Hematopoietic multipotent progenitor cell treated with erythropoietin and hydrocortisone succinate and interleukin-3 and kit ligand, for 15 days (in vitro differentiated cells): ENCODE results near the gene SLC37A1.
"Not testable (repeated sequence)": the region's sequence is repeated elsewhere in the genome, so short reads cannot be mapped to it uniquely, and the experiment has no call there.

Experiments
- DNase-seq: peaks from one replicate; pipeline ENCODE4 v3.0.0-alpha.2; 2015; ENCODE audit warnings: low spot score

The SLC37A1 gene

DNA sequence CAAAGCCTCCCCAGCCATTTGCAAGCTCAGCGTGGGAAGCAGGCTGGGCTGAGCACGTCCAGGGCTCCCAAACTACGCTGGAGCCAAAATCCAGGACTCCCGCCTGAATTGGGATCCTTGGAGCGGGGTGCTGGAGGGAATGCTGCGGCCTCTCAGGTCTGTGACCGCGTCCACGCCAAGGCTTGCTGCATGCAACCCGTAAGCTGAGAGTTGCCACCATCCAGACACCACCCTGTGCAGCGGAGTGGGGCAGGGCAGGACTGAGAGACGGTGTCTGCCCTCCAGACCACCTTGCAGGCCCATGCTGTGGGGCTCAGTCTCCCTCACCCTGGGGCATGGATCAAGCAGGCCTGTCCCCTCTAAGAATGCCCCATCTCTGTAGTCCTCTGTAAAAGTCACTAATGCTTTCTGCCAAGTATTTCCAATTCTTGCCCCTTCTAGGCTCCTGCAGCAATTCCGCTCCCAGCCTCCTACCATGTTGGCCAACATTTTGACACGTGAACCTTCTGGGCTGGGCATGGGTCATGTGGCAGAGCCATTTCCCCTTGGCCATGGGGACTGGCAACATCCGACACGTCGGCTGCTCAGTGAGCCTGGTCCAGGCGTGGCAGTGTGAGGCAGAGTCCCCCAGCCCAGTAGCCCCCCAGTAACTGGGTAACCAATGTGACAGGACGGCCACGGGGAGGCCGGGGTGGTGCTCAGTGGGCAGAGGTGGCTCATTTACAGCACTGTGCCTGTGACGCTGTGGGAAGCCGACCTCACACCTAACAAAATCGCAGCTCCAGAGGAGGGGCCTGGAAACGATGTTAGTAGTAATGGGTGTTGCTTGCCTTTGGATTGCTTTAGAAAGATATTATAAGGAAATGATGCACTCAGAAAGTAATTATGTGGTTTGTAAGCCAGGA is 81.9 kb downstream of the SLC37A1 start:
- no peak for DNase-seq

DNA sequence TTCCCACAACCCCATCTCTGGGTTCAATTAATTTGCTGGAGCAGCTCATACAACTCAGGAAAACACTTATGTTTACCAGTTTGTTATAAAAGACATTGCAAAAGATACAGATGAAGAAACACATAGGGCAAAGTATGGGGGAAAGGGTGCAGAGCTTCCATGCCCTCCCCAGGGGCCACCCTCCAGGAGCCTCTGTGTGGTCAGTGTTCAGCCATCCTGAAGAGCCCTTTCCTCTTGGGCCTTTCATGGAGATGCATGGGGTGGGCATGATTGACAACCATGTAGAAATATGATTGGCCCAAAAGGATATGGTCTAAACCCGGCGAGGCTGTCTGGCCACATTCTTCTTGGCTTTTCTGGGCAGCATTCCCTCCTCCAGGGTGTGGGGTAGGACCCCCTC is 83.0 kb downstream of the SLC37A1 start:
- DNase-seq, result no peak

DNA sequence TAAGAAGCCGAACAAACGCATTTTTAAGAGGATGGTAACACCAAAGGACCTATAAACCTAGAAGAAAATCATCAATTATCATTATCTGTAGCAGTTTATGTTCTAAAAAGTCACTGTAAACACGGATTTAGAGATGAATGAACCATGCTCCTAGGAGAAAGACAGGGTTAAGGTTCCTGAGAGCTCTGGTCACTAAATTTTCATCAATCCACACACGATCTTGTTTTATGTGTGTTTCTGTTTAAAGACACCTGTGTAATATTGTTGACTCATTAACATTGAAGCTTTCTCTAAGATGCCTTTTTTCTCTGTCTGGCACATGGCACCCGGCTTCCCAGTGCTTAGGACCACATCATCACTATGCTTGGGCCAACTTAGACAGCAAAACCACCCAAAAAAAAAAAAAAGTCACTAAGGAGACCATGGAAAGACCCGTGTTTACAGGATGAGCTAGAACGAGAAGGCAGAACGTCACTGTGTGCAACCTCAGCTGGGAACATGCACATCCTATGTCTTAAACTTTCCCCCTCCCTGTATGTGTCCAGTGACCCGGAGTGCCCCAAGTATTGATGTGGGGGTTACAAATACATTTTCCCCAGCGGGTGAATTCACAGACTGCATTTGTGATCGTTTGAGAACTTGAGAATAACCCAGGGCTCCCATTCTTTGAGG is 84.0 kb downstream of the SLC37A1 start:
- DNase-seq, result no peak

DNA sequence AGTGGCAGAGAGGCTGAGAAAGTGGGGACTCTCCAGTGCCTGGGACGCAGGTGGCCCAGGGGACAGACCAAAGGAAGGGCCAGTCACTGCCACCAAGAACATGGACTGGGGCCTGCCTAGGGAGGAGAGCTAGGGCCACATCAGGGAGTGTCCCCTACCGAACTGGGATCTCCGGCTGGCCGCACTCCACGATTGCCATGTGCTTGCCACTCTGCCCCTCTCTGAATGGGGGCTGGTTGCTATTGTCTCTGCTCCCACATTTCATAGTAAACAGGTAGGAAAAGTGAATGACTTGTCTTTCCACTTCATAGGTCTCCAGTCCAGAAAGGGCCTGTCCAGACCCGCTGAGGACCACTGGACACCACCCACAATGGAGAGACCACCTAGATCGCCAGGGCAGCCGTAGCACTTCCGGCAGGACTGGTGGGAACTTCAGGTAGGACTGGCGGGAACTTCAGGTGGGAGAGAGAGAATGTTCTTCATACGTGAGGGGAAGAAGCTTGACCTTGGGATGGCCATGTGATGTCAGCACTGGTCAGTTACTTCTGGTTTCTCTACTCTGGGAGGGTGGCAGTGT is 84.6 kb downstream of the SLC37A1 start:
- DNase-seq, result no peak

DNA sequence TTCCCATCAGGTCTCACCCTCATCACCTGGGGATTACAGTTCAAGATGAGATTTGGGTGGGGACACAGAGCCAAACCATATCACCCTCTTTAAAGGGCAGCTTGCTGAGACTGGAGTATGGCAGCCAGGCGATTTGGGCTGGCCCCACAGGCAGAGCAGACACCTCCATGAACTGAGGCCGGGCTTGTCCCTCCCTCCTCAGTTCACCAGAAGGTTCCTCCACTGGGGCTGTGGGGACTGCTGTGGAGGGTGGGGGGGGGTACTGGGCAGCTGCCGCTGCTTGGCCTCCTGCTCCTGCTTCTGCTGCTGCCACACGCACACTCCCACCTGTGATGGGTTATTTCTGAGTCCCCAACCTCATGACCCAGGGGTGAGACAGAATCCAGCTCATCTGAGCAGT is 85.8 kb downstream of the SLC37A1 start:
- DNase-seq, result no peak

DNA sequence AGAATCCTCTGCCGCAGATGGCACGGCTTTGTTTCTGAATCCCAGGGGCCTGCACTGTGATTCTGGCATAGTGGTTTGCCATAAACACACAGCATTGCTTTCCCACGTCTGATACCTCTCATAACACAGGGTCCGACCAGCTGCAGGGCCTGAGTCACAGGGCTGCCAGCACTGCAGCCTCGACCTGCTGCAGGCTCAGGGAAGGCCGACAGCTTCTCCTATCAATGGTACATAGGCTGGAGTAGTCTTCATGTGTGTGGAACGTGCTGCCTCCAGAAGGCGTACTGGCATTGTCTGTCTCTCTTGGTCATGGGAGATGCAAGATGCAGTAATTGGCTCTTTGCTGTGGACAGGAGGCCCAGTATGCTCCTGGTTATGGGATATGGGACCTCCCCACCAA is 86.3 kb downstream of the SLC37A1 start:
- DNase-seq, result no peak

DNA sequence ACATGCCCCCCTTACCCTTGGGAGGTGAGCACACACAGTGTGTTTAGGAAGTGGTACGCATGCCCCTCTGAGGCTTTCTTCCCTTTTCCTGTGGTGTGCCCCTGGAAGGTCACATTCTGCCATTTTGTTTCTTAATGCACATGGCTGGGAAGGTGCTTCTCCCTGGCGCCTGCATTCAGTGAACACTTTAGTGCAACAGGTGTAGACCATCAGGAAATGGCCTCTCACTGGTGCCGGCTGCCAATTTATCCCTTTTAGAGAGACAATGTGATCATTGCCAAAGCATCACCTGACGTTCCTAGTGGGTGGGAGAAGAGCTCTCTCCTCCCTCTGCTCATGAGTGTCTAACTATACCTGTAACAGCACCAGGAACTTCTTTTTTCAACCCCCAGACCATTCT is 88.0 kb downstream of the SLC37A1 start:
- no peak for DNase-seq

DNA sequence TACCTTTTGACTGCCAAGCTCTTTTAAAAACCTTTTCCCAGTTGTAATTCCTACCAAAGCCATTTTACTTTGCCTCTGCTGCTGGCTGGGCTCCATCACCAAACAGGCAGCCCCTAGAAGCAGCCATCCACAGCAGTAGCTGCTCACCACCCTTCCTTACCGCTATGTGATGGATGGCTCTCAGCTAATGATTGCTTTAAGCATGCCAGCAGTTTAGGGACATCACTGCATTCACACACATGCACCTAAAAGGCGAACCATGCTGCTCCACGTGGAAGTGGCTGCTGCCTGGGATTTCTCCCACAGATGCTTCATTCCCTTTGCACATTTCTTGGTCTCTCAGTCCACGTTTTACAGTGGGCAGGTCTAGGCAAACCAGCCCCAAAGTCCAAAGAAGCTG is 93.5 kb downstream of the SLC37A1 start:
- DNase-seq, result no peak

DNA sequence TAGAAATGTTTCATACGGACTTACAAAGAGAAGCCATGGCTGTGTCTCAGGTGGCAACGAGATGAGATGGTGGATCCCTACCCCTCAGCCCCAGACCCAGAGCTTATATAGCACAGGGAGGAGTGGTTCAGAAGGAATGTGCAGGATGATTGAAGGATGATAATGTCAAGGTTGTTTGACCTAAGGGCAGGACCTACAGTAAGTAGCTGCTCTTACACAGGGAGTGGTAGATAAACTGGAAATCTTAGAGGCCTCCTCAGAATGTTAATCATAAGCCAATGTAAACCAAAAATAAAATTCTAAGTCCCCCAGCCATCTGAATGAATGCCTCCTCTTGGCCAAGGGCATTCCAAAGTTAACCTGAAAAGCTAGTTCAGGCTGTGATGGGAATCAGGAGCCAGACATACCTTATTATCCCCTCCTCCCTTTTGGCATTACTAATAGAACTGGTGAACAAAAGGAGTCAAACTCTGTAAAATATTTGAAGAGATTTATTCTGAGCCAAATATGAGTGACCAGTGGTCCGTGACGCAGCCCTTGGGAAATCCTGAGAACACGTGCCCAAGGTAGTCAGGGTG is 94.0 kb downstream of the SLC37A1 start:
- DNase-seq, result no peak

DNA sequence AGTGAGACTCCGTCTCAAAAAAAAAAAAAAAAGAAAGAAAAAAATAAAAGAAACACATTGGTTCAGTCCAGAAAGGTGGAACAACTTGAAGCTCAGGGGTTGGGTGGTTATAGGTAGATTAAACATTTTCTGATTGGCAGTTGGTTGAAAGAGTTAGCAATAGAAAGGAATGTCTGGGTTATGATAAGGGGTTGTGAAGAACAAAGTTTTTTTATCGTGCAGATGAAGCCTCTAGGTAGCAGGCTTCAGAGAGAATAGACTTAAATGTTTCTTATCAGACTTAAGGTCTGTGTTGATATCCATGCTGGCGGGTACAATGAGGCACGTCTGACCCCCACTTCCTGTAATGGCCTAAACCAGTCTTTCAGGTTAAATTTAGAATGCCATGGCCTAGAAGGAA is 94.8 kb downstream of the SLC37A1 start:
- DNase-seq, result no peak

DNA sequence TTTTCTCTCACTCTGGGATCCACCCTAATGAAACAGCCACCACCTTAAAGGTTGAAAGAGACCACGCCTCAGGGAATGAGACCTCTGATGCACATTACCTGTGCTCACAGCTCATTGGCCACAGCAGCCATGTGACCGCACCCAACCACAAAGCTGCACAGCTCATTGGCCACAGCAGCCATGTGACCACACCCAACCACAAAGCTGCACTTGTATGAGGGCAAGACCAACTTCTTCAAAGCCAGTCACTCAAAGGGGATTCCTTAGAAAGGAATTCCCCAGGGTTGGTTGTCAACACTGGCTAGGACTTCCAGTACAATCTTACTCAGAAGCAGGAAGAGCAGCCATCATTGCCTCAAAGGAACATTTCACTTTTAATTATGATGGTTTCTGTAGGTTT is 96.2 kb downstream of the SLC37A1 start:
- no peak for DNase-seq

DNA sequence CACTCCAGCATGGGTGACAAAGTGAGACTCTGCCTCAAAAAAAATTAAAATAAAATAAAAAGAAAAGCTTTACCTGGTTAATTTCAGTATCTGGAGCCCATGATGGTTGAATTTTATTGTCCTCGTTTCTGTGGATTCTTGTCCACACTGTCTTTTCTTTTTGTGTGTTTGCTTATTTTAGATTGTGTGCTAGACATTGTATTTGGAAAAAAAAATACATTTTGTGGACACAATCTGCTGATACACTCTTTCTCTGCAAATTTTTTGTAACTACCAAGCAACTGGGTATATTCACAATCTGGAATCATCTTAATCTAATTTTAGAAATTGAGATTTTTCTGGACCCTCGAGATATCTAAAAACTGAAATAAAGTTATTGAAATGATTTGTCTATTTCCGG is 98.2 kb downstream of the SLC37A1 start:
- DNase-seq, result no peak

DNA sequence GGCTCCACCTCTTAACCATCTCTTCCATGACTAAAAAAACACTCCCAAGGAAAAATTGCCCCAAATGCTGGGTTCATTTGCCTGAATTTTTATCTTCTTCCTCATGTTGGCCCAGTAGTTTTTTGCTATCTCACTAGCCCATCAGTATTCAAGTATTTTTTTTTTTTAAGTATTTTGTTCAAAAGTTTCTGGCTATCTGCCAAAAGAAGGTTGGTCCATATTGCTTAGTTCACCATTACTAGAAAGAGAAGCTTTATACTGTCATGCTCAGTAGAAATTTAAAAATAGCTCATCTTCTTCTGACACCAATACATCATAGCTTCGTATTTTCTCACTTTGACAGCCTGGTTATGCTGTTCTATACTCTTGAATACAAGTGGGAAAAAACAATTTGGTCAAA is 98.7 kb downstream of the SLC37A1 start:
- DNase-seq, result no peak

DNA sequence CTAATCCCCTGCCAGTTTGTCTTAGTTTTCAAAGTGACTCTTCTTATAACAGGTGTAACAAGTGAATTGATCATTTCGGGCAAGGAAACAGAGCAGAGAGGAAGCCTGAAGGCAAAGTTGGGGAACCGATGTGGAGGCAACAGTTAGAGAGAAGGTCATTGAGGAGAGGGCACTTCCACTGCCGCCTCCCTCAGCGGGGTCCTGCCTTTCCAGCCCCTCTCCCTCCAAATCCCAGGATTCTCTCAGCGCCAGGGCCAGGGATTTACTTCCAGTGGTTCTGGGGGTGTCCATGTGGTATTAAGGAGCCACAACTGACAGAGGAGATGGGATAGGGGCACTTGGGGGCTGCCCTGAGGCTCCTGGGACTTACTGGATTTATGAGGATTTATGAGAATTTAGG is 100.1 kb downstream of the SLC37A1 start:
- DNase-seq, result no peak

DNA sequence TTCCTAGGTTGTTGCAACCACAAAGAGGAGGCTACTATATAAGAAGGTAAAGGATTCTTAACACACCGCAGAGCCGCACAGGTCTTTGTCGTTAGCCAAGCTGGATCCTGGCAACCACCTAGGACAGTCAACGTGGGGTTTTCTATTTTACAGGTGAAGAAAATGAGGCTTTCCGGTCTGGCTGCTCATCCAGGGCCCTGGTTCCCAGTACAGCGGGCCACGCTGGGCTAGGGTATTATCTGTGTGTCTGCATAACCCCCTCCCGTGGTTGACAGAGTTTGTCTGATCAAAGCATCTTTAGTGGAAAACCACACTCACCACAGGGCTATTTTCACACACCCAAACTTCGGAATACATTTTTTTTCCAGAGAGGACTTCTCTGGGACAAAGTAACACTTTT is 100.7 kb downstream of the SLC37A1 start:
- no peak for DNase-seq

DNA sequence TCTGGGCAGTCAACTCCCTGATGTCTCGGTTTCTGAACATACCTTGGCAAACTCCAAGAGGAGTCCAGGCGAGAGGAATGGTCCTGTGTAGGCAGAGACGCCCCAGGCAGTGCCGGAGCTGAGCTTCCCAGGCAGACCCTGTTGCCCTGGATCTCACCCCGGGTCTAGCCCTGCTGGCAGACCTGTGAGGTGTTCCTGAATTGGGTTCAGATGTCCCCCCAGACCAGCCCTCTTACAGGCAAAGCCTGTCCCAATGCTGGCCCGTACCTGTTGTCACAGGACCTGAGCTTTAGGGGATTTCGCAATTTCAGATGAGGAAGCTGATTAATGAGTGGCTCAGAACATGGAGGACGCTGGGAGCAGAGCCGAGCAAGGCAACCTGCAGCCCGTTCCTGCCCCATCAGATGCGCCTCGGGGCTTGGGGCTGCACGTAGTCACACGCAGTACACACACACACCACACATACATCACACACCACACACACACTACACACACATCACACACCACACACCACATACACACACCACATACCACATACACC is 101.2 kb downstream of the SLC37A1 start:
- no peak for DNase-seq

DNA sequence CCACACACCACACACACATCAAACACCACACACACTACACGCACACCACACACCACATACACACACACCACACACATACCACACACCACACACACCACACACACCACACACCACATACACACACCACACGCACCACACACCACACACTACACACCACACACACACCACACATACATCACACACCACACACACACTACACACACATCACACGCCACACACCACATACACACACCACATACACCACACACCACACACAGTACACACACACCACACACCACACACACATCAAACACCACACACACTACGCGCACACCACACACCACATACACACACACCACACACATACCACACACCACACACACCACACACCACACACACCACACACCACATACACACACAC is 101.7 kb downstream of the SLC37A1 start:
- DNase-seq, result not testable (repeated sequence)

DNA sequence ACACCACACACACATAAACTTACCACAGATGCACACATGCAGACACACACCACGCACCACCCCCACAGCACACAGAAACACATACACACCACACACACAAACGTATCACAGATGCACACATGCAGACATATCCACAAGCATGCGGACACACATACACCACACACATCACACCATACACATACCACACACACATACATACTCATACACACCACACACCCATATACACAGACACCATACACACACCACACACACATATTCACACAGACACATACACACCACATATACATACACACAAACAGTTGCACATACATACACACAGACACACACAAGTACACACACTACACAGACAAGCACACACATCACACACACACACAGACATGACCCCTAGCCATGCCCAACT is 102.3 kb downstream of the SLC37A1 start:
- DNase-seq, result no peak

DNA sequence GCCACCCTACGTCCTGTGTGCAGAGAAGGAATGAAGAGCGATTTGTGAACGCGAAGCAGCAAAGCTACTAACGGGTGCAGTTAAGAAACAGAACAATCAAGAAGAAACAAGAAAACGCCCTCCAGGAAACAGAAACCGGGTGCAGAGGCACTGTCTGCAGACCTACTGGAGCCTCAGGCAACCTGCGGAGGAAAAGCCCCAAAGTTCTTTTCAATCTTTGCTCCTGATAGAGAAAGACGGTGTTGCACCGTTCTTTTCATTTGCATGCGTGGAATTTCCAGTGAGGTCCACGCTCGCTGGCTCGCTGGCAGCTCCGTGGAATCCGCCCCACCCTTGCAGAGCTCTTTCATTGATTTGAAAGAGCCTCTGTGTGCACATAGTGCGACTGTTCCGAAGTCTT is 102.8 kb downstream of the SLC37A1 start:
- no peak for DNase-seq

DNA sequence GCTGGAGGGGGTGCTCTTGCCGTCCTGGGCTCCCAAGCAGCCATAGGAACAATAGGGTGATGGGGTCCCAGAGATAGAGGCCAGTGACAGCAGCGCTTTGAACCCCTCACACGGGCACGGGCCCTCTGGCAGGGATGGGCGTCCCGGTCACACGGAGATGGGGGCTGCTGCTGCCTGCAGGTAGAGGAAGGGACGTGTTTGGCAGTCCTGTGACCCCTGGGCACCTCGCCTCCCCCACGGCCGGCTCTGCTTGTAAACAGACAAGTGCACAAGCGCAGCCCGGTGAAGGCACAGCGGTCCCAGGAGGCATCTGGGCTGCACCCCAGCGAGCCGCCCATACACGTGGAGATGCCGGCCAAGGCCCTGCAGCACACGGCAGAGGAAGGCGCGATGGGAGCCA is 103.3 kb downstream of the SLC37A1 start:
- no peak for DNase-seq

DNA sequence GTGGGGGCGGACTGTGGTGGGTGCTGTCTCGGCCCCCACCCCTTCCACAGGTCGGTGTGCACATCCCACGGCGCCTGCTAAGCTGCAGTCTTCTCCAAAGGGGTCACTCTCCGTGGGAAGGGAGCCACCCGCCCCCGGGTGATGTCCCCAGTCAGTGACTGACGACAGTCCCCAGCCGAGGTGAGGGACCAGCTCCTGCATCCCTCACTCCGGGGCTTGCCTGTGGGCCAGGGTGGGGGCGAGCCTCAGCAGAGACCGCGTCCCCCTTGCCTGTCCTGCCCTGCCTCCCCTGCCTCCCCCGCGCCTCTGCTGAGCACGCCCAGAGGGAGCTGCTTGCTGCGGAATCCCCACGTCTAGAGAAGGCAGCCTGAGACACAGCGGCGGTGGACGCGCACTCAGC is 103.8 kb downstream of the SLC37A1 start:
- no peak for DNase-seq

DNA sequence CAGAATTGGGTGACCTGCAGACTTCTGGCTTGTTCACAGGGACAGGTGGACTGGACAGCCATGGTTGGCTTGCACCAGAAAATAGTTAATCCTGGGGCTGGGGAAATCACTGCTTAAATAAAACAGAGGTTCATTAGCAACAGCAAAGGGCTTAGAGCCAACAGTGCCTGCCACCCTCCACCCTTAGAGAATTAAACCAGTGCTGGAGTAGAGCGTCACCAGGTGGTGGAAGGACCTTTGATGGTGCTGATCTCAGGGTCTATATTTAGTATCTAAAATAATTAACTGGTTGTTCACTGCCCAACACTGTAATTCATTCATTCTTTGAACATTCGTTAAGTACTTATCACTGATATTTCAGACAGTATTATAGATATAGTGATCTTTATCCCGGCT is 105.1 kb downstream of the SLC37A1 start:
- no peak for DNase-seq

DNA sequence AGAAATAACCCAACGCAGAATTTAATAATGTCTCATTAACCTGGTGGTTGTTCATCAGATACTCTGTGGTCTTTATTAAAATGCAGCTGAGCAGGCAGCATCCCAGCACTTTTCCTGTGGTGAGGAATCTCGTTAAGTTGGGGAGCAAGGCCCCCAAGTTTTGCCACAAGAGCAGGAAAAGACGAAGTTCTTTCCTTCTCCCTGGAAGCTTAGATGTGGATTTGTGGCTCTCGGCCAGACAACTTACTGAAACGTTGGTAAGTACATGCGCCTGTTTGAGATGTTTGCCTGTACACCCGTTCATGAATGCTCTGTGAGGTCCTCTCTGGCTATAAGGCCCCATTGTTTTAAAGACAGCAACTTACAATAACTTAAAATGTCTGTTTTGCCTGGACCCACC is 105.5 kb downstream of the SLC37A1 start:
- no peak for DNase-seq
